Testis (tissue), 2 donors: ENCODE results near the gene NUBP1.

Source experiments
- POLR2A ChIP-seq: fragments of 450-650 bp; IDR thresholded peaks from one replicate; pipeline ENCODE4 v1.6.1; 2017; ENCODE audit warnings: antibody characterized with exemption, mild to moderate bottlenecking, moderate library complexity
- TF ChIP-seq, protein P1 (sequence below), 3 experiments: fragments of 450-650 bp in 2 of 3; fragments of 200-600 bp in 1 of 3; sonication (generic) in 1 of 3; IDR thresholded peaks; one replicate each; pipeline ENCODE4 v1.5.1; 2016 to 2019; ENCODE audit warnings: antibody characterized with exemption in 3 of 3, mild to moderate bottlenecking in 2 of 3, moderate library complexity in 1 of 3

- TF ChIP-seq, protein P1, sequence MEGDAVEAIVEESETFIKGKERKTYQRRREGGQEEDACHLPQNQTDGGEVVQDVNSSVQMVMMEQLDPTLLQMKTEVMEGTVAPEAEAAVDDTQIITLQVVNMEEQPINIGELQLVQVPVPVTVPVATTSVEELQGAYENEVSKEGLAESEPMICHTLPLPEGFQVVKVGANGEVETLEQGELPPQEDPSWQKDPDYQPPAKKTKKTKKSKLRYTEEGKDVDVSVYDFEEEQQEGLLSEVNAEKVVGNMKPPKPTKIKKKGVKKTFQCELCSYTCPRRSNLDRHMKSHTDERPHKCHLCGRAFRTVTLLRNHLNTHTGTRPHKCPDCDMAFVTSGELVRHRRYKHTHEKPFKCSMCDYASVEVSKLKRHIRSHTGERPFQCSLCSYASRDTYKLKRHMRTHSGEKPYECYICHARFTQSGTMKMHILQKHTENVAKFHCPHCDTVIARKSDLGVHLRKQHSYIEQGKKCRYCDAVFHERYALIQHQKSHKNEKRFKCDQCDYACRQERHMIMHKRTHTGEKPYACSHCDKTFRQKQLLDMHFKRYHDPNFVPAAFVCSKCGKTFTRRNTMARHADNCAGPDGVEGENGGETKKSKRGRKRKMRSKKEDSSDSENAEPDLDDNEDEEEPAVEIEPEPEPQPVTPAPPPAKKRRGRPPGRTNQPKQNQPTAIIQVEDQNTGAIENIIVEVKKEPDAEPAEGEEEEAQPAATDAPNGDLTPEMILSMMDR (IDR thresholded peaks at IDR 0.05): no peak
- no peak for TF ChIP-seq POLR2A
Measured at GRCh38 chr16:10752843-10753523, 9.3 kb downstream of the NUBP1 start.
